NCI-H2081 (cell line): ENCODE measurements around the gene CTLA4.

ENCODE experiments used
- DNase-seq, 2 experiments: peaks; one replicate each; lab custom pipeline; 2025; lab: John Stamatoyannopoulos, UW

Gene CTLA4

DNA sequence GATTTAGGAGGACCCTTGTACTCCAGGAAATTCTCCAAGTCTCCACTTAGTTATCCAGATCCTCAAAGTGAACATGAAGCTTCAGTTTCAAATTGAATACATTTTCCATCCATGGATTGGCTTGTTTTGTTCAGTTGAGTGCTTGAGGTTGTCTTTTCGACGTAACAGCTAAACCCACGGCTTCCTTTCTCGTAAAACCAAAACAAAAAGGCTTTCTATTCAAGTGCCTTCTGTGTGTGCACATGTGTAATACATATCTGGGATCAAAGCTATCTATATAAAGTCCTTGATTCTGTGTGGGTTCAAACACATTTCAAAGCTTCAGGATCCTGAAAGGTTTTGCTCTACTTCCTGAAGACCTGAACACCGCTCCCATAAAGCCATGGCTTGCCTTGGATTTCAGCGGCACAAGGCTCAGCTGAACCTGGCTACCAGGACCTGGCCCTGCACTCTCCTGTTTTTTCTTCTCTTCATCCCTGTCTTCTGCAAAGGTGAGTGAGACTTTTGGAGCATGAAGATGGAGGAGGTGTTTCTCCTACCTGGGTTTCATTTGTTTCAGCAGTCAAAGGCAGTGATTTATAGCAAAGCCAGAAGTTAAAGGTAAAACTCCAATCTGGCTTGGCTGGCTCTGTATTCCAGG, at the start of gene CTLA4:
Gene CTLA4 (plus strand): TSS at position 211 of the 640 bp plus-strand sequence. CDS start 172 bp downstream, at position 383.
- no peak for DNase-seq

DNA sequence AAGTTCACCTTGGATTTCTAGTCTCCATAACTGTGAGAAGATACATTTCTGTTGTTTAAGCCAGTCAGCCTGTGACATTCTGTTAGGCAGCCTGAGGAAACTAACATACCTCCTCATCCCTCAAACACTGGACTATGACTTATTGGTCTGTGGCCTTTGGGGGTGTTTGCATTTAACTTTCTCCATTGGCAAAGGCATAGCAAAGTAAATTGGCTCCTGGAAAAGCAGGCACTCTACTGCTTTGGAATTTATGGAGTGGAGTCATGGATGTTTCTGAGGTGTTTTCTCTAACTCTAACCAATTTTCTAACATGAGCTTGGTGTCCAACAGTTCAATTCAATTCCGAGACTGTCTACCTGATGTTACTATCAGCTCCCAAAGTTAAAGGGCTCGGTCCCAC, 48.9 kb upstream of the CTLA4 start:
- DNase-seq, result no peak

DNA sequence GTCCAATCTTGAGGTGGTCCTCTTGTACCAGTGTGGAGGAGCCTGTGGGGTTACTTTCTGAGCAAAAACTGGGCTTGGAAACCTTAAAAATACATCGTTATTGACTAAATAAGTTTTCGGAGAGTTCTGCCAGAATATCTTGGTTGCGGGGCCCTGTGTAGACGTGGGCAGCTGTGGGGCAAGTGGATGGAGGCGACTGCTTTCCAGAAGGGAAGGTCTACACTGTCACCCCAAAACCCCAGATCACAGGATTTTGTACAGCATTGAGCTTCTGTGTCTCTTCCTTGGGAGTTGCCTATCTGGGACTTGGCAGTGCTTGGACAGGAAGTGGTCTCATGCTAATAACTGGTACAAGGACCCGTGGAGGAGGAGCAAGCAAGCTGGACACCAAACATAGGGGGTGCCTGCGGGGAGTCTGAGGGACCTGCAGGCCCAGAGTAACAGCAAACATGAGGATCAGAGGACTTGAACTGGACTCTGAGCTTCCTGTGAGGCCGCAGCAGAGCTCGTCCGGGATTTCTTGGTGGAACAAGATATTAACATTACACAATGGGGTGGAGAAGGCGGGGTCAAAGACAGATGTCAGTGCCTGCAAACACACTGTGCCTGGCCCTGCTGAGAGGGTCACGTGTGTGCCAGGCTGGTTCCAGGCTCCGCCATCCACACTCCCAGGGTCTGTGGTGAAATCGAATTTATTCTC, 48.0 kb upstream of the CTLA4 start:
- no peak for DNase-seq

DNA sequence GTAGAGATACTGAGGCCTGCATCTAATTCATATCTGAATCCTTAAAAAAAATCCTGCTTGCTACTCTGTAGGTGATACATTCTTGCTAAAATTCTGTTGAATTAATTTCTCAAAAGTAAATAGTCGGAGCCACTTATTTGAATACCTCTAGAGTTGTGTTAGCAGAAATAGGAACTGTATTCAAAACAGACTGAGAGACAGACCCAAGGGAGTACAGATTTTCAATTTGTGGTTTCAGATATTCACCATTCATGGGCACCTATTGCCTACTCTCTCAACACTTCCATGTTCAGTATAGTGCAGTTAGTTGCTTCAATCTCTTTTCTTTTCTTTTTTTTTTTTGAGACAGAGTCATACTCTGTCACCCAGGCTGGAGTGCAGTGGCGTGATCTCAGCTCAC, 46.6 kb upstream of the CTLA4 start:
- no peak for DNase-seq

DNA sequence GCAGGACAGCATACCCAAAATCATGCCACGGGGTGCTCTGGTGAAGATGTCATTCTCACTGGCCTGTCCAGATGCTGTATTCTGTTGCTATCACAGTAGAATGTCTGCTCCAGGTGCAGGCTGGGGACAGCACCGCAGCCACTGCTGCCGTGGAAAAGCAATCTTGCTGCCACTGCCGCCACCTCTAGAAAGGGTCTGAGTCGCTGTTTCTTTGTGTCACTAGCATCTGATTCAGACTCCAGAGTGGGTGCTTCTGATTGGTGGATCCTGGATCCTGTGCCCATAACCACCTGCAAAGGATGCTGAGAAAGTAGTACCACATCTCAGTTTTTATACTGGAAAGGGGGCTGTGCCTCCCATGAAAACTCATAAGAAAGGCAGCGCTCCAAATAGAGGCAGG, 45.3 kb upstream of the CTLA4 start:
- DNase-seq, result no peak

DNA sequence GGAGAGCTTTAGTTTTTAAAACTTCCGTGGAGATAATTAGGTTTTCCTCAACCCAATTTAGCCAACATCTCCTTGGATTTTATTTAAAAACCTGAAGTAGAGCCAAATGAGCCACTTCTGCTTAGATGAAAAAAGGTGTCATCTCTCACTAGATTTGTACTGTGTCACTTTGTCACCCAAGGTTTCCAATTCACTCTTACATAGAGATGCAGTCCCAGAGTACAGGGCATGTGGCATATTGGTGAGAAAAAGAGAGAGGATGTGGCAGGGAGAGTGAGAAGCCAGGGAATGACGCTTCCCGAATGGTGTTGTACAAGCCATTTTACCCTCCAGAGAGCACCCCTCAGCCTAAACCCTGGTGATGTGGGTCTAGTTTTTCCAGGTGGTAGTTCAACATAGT, 44.4 kb upstream of the CTLA4 start:
- no peak for DNase-seq

DNA sequence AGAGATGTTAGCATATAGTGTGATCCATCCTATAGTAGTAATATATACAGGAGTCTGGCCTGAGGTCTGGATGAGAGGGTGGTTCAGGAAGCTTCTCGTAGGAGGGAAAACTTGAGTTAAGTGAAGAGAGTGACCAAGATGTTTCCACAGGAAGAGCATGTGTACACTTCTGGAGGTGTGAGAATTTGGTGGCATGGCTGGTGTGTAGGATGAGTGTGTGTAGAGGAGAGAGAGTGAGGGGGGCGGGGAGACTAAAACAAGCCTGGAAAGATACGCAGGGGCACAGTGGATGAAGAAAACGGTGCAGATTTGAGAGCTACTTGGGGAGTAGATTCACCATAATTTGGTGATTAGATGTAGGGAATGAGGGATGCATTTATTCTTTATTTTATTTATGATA, 43.5 kb upstream of the CTLA4 start:
- no peak for DNase-seq

DNA sequence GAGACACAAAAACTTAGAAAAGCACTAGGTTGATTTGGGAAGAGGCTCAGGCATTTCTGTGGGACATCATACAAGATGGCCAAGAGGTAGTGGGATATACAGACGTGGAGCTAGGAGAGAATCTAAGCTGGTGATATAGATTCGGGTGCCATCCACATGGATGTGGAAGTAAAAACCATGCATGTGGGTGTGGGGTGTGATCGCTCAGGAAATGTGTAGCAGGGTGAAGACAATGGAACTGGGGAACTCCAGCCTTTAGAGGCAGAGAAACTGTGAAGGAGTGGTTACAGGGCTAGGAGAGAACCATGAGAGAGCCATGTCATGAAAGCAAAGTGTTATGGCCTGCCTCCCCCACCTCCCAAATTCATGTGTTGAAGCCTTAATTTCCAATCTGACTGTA, 43.0 kb upstream of the CTLA4 start:
- no peak for DNase-seq

DNA sequence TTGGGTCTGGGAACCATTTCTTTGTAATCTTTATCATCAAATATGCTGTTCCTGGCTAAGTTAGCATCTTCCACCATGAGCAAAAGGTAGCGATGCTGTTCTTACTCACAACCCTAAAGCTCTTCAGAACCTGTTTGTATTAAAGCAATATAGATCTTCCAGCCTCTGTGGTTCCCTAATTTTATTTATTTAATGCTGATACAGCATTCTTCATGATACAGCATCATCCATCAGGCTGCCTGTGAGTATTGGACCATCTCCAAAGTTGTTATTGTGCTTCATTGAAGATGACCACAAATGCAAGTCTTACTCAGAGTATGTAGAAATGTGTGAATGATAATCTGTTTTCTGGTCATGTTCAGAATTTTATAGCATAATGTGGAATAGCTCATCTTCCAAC, 40.9 kb upstream of the CTLA4 start:
- no peak for DNase-seq

DNA sequence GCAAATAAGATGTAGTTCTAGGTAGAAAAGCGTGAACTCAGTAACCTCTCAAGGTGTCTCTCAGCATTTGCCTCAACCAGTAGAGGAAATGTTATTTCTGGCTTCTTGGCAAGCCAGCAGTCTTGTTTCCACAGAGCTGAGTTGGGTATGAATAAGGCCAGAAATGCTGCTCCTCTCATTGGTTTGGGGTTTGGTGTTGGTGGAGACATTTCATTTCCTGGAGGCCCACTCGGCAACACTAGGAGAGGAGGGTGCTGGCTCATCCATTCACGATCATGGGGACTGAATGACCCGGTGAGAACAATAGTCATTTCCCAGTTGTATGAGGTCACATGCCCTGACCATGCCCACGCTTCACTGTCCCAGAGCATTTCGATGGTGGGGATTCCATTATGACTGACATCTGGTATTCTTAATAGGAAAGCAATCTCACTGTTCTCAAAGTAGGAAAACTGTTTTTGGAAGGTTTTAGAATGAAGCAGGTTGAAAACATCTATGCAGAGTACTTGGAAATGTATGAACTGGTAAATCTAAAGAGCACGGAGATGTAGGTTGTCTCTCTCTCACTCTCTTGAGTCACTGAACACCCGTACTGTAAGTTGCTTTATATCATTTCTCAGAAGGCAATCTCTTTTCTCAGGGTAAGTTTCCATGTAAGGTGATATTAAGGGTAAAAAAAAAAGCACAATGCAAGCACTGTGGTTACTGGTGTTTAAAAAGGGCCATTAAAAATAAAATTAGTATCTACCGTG, 37.1 kb upstream of the CTLA4 start:
- no peak for DNase-seq

DNA sequence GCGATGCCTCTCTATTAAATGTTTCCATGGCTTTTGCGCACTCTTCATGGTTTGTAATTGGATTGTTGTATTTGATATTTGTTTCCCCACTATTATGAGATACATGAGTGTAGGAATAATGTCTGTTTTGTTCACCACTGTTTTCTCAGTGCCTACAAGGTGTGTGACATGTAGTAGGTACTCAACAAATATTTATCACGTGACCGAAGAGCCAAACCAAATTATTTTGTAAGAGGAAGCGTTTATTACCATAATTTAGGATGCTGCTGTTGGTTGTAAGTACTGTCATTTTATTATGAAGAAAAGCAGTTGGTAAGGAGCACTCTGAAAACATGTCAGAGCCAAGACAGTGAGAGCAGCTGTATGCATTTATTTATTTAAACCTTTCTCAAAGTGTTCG, 32.2 kb upstream of the CTLA4 start:
- no peak for DNase-seq

DNA sequence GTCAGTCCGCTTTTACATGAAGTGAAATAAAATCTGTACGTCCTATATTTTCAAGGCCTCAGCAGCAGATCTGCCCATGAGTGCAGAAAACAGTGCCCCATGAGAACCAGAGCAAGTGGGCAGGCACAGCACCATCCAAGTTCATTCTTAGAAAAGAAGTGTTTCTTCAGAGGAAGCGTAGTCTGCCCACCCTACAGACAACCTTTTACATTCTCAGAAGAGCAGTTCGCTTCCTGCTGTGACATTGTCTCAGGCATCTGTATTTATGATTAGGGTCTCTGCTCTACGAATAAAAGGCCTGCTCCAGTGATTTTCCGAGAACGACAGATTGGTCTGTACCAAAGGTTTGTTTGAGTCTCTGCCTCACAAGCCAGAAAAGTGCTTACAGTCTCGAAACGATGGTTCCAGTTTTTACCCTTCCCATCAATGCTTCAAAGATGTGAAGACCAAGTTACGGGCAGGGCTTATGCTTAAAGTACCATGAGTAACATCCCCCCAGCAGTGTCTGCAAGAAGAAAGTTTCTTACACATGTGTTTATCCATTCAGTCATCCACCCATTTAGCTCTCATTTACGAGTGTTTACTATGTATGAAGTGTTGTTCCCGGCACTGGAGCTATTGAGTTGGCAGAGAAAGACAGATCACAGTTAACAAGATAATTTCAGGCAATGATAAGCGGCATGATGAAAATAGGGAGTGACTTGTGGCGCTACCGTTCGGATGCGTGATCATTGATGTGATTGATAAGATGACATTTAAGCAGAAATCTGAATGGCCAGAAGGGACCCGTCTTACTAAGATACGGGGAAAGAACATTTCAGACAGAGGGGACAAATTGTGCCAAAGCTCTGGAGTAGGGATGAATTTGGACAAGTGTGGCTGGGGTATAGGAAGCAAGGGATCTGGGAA, 31.4 kb upstream of the CTLA4 start:
- no peak for DNase-seq

DNA sequence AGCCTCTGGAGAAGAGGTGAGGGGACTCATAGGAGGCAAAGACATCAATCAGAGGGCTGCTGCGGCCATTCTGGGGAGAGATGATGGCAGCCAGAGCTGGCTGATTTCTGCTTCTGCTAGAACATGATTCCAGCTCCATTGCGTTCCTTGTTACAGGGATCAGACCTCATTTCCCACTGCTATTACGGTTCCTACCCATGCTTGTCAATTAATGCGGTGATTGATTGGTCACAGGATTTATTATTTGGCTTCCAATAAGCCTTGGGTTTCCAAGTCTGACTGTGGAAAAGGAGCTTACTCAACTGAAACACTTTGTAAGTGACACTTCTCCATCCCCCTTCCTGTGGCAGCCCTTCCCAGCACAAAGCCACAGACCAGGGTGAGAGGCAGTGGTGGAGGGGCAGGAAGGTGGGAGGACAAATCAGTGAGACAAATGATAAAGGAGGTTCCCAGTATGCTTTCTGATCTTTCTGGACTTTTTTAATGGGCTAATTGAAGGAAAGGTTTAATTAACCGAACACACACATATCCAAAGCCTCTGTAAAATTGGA, 26.8 kb upstream of the CTLA4 start:
- DNase-seq, result no peak

DNA sequence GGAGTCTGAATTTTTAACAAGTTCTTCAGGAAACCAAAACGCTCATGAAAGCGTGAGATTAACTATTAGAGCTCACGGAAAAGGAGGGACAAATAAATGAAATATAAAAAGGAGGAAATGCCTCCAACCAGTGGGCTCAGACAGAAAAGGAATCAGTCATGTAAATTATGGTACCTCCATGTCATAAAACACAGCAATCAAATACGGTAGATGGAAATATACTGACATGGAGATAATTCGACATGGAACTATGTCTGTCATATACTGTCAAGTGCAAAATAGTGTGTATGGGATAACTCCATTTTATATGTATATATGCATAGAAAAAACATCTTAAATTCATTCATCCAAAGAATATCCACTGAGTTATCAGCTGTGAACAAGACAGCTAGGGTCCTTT, 25.9 kb upstream of the CTLA4 start:
- DNase-seq, result no peak

DNA sequence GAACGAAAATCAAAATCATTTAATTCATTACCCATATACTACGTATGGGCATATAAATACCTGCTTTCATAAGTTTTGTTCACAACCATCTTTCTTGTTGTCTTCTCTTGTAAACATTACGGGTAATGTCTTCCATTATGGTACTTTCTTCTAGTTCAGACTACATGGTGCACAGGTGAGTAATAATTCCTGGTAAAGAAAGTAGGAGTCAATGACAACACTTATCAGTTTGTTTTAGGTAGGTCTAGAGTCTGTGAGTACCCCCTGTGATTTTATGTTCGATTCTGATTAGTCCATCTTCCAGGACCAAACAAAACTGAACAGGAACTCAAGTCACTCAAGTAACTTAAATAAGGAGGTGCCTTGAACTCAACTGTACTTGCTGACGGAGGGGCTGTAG, 25.2 kb upstream of the CTLA4 start:
- no peak for DNase-seq

DNA sequence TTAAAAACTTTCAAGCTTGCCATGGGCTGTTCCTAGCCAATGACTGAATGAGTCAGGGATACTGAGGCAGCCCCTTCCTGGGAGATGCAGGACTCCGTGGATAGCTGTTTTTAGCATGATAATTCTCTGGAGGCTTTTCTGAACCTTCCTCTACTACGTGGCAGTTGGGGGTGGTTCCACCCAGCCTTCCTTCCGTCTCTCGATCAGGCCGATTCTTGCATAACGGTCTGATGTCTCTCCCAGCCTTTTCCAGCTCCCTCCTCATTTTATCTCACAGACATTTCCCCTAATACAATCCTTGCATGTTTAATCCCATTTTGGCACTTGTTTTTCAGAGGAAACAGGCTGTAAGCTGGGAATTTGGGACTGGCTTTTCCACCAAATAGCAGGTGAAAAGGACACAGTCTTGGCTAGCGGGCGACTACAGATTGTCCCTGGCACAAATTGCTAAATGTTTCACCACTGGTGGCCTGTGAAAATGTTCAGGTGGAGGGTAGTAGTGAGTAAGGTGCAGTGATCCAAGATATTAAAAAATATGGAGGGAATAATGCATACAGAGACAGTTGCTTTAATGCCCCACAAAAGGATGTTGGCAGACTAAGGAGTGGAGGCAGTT, 21.0 kb upstream of the CTLA4 start:
- no peak for DNase-seq

DNA sequence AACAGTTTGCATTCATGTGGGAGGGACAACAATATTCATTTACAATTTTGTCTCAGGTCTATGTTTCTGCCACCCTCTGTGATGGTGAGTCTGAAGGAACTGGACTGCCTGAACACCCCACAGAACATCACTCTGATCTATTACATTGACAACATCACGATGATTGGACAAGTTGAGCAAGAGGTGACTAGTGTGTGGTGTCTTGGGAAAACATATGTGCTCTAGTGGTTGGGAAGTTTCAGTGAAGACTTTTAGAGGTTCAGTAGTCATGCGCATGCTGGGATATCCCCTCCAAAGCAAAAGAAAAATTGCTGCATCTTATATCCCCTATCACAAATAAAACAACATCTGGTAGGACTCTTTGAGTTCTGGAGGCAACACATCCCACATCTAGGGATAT, 18.6 kb upstream of the CTLA4 start:
- DNase-seq, result no peak

DNA sequence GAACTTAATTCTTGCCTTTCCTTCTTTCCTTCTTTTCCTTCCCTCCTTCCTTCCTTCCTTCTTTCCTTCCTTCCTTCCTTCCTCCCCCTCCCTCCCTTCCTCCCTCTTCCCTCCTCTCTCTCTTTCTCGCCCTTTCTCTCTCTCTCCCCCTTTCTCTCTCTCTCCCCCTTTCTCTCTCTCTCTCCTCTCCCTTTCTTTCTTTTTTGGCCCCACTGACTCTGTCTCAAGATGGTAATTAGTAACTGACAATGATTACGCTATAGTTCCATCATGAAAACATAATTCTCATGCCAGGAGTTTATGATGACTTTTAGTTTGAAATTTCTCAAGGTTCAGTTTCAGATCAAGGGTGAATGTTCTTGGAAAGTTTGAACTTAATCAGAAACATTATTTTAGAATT, 14.8 kb upstream of the CTLA4 start:
- DNase-seq, result no peak

DNA sequence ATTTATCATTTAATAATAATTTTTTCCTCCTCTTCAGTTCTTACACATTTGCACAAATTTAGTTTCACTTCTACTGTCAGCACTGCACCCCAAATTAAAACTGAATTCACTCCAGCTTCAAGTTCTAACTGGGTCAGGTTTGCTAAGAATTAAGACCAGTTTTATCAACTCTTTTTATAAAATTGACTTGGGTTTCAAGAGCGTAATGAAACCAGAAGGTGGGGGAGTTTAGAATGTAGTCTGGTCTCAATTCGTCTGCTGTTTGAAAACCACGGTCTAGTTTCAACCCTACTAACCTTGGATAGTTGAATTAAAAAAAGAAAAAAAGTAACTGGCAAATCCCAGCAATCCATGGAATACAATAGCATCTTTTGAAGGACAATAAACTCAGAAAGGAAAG, 14.3 kb upstream of the CTLA4 start:
- DNase-seq, result no peak

DNA sequence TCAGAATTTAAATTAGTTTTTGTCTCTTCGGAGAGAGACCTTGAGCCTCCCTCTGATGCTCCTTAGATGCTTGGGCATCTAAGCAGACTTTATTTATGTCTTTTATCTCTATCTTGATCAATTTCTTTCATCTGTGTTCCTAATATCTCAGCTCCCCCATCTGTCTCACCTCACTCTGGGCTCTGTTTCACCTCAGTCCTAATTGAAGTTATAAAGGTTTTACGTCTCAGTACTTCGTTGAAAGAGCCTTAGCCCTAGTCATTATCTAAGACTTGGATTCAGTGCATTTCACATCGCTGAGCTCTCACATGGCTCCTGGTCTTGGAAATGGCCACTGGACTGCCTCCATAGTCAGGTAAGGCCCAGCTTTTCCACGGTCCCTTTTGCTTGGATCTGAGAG, 13.8 kb upstream of the CTLA4 start:
- DNase-seq, result no peak

DNA sequence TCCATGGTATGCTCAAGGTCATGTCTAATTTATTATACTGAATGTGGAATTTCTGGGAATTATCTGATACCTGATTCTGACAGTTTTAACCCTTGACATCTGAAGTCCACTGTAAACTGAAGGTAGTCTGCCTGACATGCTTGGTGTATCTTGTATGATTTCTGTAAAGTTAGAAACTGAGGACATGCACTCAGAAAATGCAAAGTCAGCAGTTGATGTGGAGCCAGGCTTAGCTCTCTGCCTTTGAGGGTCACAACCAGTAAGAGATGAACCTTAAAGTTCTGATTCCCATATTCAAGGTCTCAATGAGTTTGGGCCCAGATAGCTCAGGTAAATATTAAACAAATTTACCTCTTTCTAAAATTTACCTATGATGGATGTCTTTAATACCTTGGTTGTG, 12.3 kb upstream of the CTLA4 start:
- DNase-seq, result no peak

DNA sequence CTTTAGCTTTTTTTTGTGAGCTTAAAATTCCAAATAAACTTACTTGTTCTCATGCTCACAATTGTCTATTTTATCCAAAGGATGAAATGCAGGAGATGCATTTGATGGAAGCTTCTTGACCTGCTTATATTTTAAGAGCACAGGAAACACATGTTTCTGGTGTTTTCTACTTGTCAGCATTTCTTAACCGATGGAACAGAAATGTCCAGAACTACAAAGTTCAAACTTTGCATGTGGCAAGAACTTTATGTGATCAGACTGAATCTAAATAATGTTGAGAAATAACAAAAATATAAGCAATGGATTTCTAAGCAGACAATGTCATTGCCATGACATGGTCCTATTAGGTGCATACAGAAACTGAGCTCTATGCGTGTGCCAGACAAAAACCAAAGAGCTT, 9.9 kb upstream of the CTLA4 start:
- DNase-seq, result no peak
